ENCODE data around the gene IL5. TPM values are rescaled to one million over a fixed set of nuclear protein-coding genes. Genes with fewer than 3 reads are reported as not detected.

IL5 gene
- total RNA-seq, 4 donors from 2014 or later: not detected

DNA sequence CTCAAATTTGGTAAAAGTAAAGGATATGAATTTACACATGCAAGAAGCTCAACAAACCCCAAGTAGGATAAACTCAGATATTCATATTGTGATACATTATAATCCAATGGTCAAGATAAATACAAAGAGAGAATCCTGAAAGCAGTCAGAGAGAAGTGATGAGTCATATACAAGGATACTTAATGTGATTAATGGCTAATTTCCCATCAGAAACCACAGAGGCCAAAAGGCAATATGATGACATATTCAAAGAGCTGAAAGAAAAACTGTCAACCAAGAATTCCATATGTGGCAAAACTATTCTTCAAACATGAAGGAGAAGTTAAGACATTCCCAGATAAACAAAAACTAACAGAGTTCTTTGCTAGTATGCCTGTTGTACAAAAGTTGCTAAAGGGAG, 33.2 kb downstream of the IL5 start:
- DNase-seq (ENCODE audit: low spot score in 2 of 2): no peak
- TF ChIP-seq CTCF (IDR thresholded peaks at IDR 0.05) (no peak), POLR2A (IDR thresholded peaks at IDR 0.05) (no peak)
- intact Hi-C loops (cut with DNase I; ENCODE audit: low total_unique reads): no loop called here
- H3K4me3 ChIP-seq (ENCODE audit: low read depth, poor library complexity, severe bottlenecking): no peak overlapping the region

DNA sequence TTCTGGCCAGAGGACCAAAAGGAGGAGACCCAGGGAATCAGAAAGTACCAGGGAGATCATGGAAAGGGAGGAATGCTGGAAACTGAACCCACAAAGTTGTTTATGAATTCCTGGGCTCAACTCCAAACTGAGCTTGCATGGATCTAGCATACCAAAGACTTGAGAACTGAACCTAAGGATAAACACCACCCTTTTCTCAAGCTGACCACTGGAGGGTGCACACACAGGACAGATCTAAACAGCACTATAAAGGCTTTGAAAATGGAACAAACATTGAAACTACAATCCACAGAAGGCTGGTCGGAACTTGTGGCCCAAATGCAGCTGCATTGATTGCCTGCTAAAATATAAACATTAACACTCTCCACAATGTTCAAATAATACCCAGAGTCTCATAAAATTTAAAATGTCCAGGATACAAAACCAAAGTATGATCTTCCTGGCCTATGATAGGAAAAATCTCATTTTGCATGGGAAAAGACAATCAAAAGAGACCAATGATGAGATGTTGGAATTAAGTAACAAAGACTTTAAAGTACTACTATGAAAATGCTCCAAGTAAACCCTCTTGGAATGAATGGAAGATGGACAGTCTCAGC, 37.1 kb downstream of the IL5 start:
- TF ChIP-seq CTCF (IDR thresholded peaks at IDR 0.05) (no peak), POLR2A (IDR thresholded peaks at IDR 0.05) (no peak)
- intact Hi-C loops (cut with DNase I; ENCODE audit: low total_unique reads): no loop called here
- WGBS, 2 donors: 70 to 72% methylated on average over 1 of the region's 1 CpG
- DNase-seq (ENCODE audit: low spot score in 2 of 2): no peak
- H3K4me3 ChIP-seq (ENCODE audit: low read depth, poor library complexity, severe bottlenecking): no peak overlapping the region

DNA sequence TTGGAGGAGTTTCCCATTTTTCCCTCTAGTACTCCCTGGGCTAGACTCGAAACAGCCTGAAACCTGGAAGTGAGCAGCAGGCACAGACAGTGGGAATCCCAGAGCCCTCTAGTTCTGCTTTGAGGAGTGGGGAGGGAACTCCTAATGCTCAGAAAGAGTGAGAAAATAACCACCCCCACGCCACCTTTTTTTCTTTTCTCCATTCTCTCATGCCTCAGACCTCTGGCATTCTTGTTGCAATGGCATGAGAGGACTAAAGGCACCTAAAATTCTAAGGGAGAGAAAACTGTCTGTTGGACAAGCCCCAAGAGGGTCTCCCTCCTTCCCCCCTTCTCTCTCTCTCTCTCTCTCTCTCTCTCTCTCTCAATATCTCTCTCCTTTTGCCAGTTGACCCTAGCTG, 37.7 kb downstream of the IL5 start:
- no peak for TF ChIP-seq POLR2A (IDR thresholded peaks at IDR 0.05)
- no peak for TF ChIP-seq CTCF (IDR thresholded peaks at IDR 0.05)
- WGBS, 2 donors: 72 to 85% methylated on average over 2 of the region's 2 CpGs
- DNase-seq (ENCODE audit: low spot score in 2 of 2): peak in 1 of 2 donors; percentile 1
- intact Hi-C loops (cut with DNase I; ENCODE audit: low total_unique reads): no loop called here
- no peak overlapping the region for H3K4me3 ChIP-seq (ENCODE audit: low read depth, poor library complexity, severe bottlenecking)

- 78 to 83% methylated on average over 4 of the region's 4 CpGs for WGBS, 2 donors
- H3K4me3 ChIP-seq (ENCODE audit: low read depth, poor library complexity, severe bottlenecking): no peak overlapping the region
- TF ChIP-seq CTCF (IDR thresholded peaks at IDR 0.05): no peak
- intact Hi-C loops (cut with DNase I; ENCODE audit: low total_unique reads): no loop called here
- DNase-seq (ENCODE audit: low spot score in 2 of 2): peak in 1 of 2 donors; percentile 1
Measured at GRCh38 chr5:132504746-132505145, 38.6 kb downstream of the IL5 start.

GRCh38 chr5:132503244-132503643, 40.1 kb downstream of the IL5 start:
- peak in 1 of 2 donors; percentile 3 for DNase-seq (ENCODE audit: low spot score in 2 of 2)
- TF ChIP-seq POLR2A (IDR thresholded peaks at IDR 0.05) (no peak), CTCF (IDR thresholded peaks at IDR 0.05) (no peak)
- H3K4me3 ChIP-seq (ENCODE audit: low read depth, poor library complexity, severe bottlenecking): no peak overlapping the region
- WGBS, 2 donors: 92 to 99% methylated on average over 4 of the region's 4 CpGs
- intact Hi-C loops (cut with DNase I; ENCODE audit: low total_unique reads): no loop called here
